Endothelial cell of umbilical vein (primary cell): ENCODE results near the gene SEPTIN3. TPM values are rescaled to one million over a fixed set of nuclear protein-coding genes. Genes with fewer than 3 reads are reported as not detected.

Experiments used
- BruUV-seq: library from RNA; stranded (reverse); fragments of 400-500 nt; replicated peaks from 2 replicates; lab custom pipeline; 2021; lab: Mats Ljungman, UMichigan
- CTCF ChIA-PET: fragments of 300-600, 350-600 bp; sonication (Branson Sonifier 250); formaldehyde crosslinking; loops from one replicate; lab custom pipeline; 2021; ENCODE audit warnings: antibody characterized with exemption, inconsistent platforms; lab: Charles Lee
- POLR2A ChIA-PET: fragments of 300-600, 350-600 bp; sonication (Branson Sonifier 250); formaldehyde crosslinking; loops from one replicate; lab custom pipeline; 2021; ENCODE audit warnings: antibody characterized with exemption, inconsistent platforms; lab: Charles Lee
- DNase-seq: peaks from one replicate; pipeline ENCODE4 v3.0.0-alpha.2; 2011; ENCODE audit warnings: low read depth, low spot score
- FAIRE-seq: peaks from 2 replicates; lab custom pipeline; 2011; peaks lifted over from hg19 to GRCh38; lab: Jason Lieb, UNC
- H2AFZ ChIP-seq: 2 replicates; pipeline ENCODE4 v1.6.0; 2012; ENCODE audit warnings: low read depth, low read length, control low read depth, inconsistent platforms
- H3K27ac ChIP-seq: 2 replicates; pipeline ENCODE4 v1.5.1; 2011; ENCODE audit warnings: low read depth, mild to moderate bottlenecking, control low read depth, low read length, moderate library complexity; ENCODE audit not compliant: insufficient read depth
- H3K27me3 ChIP-seq, 2 experiments: 2 replicates each; pipeline versions ENCODE4 v1.6.0 to v1.6.1; 2011; ENCODE audit warnings: low read length in 2 of 2, mixed read lengths in 1 of 2; ENCODE audit not compliant: control insufficient read depth in 2 of 2, insufficient read depth in 2 of 2
- H3K36me3 ChIP-seq, 2 experiments: 2 replicates in 1 of 2; 3 replicates in 1 of 2; pipeline ENCODE4 v1.5.1; 2011; ENCODE audit warnings: low read length in 2 of 2, mild to moderate bottlenecking in 1 of 2, moderate library complexity in 1 of 2; ENCODE audit not compliant: control insufficient read depth in 2 of 2, insufficient read depth in 2 of 2; ENCODE audit errors: extremely low read depth in 1 of 2
- H3K4me1 ChIP-seq: 3 replicates; pipeline ENCODE4 v1.5.1; 2011; ENCODE audit warnings: mild to moderate bottlenecking, low read length; ENCODE audit not compliant: control insufficient read depth, insufficient read depth; ENCODE audit errors: extremely low read depth
- H3K4me2 ChIP-seq: 2 replicates; pipeline ENCODE4 v1.6.1; 2011; ENCODE audit warnings: low read length, control low read depth, mixed read lengths; ENCODE audit not compliant: insufficient read depth
- H3K4me3 ChIP-seq, 3 experiments: fragments of 200-600 bp in 1 of 3; sonication (generic), shearing (Covaris generic) in 1 of 3; replicated peaks in 1 of 3; 2 replicates each; pipeline ENCODE4 v1.5.1; 2011 to 2016; ENCODE audit warnings: control low read depth in 3 of 3, low read length in 3 of 3, mild to moderate bottlenecking in 2 of 3, inconsistent platforms in 1 of 3, low read depth in 1 of 3, moderate library complexity in 1 of 3; ENCODE audit not compliant: insufficient read depth in 1 of 3
- H3K79me2 ChIP-seq: 2 replicates; pipeline ENCODE4 v1.6.0; 2012; ENCODE audit warnings: low read length, inconsistent platforms; ENCODE audit not compliant: control insufficient read depth, insufficient read depth
- H3K9ac ChIP-seq: replicated peaks from 2 replicates; pipeline ENCODE3; 2011; ENCODE audit warnings: low read length, control low read depth; ENCODE audit not compliant: insufficient read depth; ENCODE audit errors: extremely low read depth
- H3K9me1 ChIP-seq: replicated peaks from 3 replicates; pipeline ENCODE4 v1.6.0; 2011; ENCODE audit warnings: mild to moderate bottlenecking, low read length; ENCODE audit not compliant: control insufficient read depth, insufficient read depth; ENCODE audit errors: extremely low read depth
- H3K9me3 ChIP-seq: replicated peaks from 2 replicates; pipeline ENCODE4 v1.5.1; 2012; ENCODE audit warnings: low read length, inconsistent platforms; ENCODE audit not compliant: control insufficient read depth, insufficient read depth
- H4K20me1 ChIP-seq: replicated peaks from 2 replicates; pipeline ENCODE3; 2011; ENCODE audit warnings: mild to moderate bottlenecking, low read length; ENCODE audit not compliant: control insufficient read depth, insufficient read depth; ENCODE audit errors: extremely low read depth
- CTCF ChIP-seq, 2 donors: IDR thresholded peaks; 1 replicate in 1 of 2; 2 replicates in 1 of 2; pipeline ENCODE4 v1.5.1; 2011; ENCODE audit warnings: low read length in 2 of 2, mild to moderate bottlenecking in 2 of 2, moderate library complexity in 2 of 2, control low read depth in 1 of 2, inconsistent platforms in 1 of 2, low read depth in 1 of 2; ENCODE audit not compliant: insufficient read depth in 1 of 2; ENCODE audit errors: extremely low read depth in 1 of 2
- EZH2 ChIP-seq: IDR thresholded peaks from 2 replicates; pipeline ENCODE4 v1.6.1; 2012; ENCODE audit warnings: borderline replicate concordance, low read depth, mild to moderate bottlenecking, moderate library complexity, low read length, inconsistent platforms; ENCODE audit not compliant: severe bottlenecking
- FOS ChIP-seq: IDR thresholded peaks from 2 replicates; pipeline ENCODE4 v1.6.1; 2011; ENCODE audit warnings: mild to moderate bottlenecking, low read length, moderate library complexity, borderline replicate concordance; ENCODE audit not compliant: insufficient read depth
- GATA2 ChIP-seq: IDR thresholded peaks from 2 replicates; pipeline ENCODE4 v1.7.0; 2011; ENCODE audit warnings: low read depth, mild to moderate bottlenecking, moderate library complexity, mixed read lengths, low read length; ENCODE audit not compliant: insufficient read length, insufficient read depth
- JUN ChIP-seq: IDR thresholded peaks from 2 replicates; pipeline ENCODE4 v1.6.1; 2011; ENCODE audit warnings: borderline replicate concordance, low read depth; ENCODE audit not compliant: insufficient read length, insufficient read depth
- MAX ChIP-seq: IDR thresholded peaks from 2 replicates; pipeline ENCODE4 v1.6.1; 2011; ENCODE audit not compliant: insufficient read depth, insufficient read length
- MYC ChIP-seq: IDR thresholded peaks from one replicate; pipeline ENCODE4 v1.6.1; 2011; ENCODE audit warnings: mild to moderate bottlenecking, low read depth, low read length
- POLR2A ChIP-seq: IDR thresholded peaks from 2 replicates; pipeline ENCODE4 v1.6.1; 2012; ENCODE audit warnings: low read depth, mild to moderate bottlenecking, control low read depth, low read length
- POLR2AphosphoS5 ChIP-seq: IDR thresholded peaks from 2 replicates; pipeline ENCODE4 v1.6.1; 2012; ENCODE audit warnings: low read depth, mild to moderate bottlenecking, control low read depth, low read length, moderate library complexity; ENCODE audit not compliant: insufficient read depth
- dilution Hi-C: fragments of 300-500 bp; cut with MboI; formaldehyde crosslinking; loops from one replicate; pipeline ENCODE4 v1.15.0; 2019; ENCODE audit warnings: low sequenced_read_pairs; ENCODE audit not compliant: extremely low pct_ligation_motif_present
- intact Hi-C: fragments of 100-400 bp; cut with micrococcal nuclease; formaldehyde crosslinking; loops from one replicate; pipeline ENCODE4 v1.10.0; 2022
- polyA plus RNA-seq, 4 experiments: library from polyadenylated mRNA; depleted of rRNA in 3 of 4; stranded (reverse) in 3 of 4; unstranded in 1 of 4; fragments of >200 nt; gene quantifications; 2 replicates each; pipeline versions ENCODE4 v1.2.1 to v1.2.3, GENCODE V29; 2011 to 2012; ENCODE audit warnings: missing spikeins in 1 of 4
- total RNA-seq: library from RNA; stranded (reverse); gene quantifications from 2 replicates; pipeline ENCODE4 v1.2.3, GENCODE V29; 2021

The SEPTIN3 gene
- total and polyA plus RNA-seq, 2 donors (not counting 3 experiments of a cell fraction or from before 2014, with no cell fraction given): 0.08 to 0.18 TPM

DNA sequence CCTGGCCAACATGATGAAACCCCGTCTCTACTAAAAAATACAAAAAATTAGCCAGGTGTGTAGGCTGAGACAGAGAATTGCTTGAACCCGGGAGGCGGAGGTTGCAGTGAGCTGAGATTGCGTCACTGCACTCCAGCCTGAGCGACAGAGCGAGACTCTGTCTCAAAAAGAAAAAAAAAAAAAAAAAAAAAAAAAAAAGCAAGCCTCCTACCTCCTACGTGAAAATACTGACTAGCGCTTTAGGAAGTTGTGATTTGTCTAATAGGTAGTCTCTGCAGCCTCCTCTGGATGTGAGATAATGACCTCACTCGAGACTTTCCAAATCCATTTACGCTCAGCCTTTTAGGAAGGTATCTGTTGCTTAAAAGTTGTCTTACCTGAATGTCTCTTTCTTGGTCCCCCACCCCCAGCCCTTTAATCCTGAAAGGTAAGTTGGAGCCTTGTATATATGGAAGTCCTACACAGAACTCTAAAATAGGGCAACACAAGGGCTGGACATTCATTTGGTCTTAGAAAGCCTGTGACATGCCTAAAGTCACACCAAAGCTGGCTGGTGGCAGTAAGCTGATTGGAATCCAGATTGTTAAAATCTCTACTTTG is 5.5 kb downstream of the SEPTIN3 start:
- dilution Hi-C loops (no loop called here), intact Hi-C loops (no loop called here)
- CTCF ChIA-PET: interaction anchor here (1.7 kb wide), 1 partner anchor 116 kb away, joined by 3 read pairs; the partner anchor contains the start of gene NDUFA6
- peaks cover 3% of the 10 kb centered on the region for H3K4me1 ChIP-seq
- H3K27me3 ChIP-seq: peaks cover 24 to 31% of the 10 kb centered on the region in 2 experiments
- H3K4me2 ChIP-seq: no peak overlapping the region
- FAIRE-seq (no peak), DNase-seq (no peak)
- no peak overlapping the region for H3K4me3 ChIP-seq
- no peak overlapping the region for H3K9ac ChIP-seq
- H2AFZ ChIP-seq: no peak overlapping the region
- POLR2A ChIA-PET: no interaction called here
- no peaks in the 10 kb centered on the region for H4K20me1 ChIP-seq
- H3K9me1 ChIP-seq: no peaks in the 10 kb centered on the region
- H3K27ac ChIP-seq: no peak overlapping the region
- BruUV-seq: no TSS peak
- no peaks in the 10 kb centered on the region for H3K9me3 ChIP-seq
- no peaks in the 10 kb centered on the region for H3K36me3 ChIP-seq
- TF ChIP-seq POLR2A (no peak), EZH2 (no peak), MAX (no peak), MYC (no peak), FOS (no peak), POLR2AphosphoS5 (no peak), JUN (no peak), CTCF (IDR thresholded peaks at IDR 0.05; ENCODE audit: extremely low read depth in 1 of 2, insufficient read depth in 1 of 2, low read depth in 1 of 2, low read length in 2 of 2) (no peak), GATA2 (no peak)
- no peaks in the 10 kb centered on the region for H3K79me2 ChIP-seq
